Measurements from ENCODE around the gene TGM5. TPM values are rescaled to one million over a fixed set of nuclear protein-coding genes. Genes with fewer than 3 reads are reported as not detected.
"Not testable (repeated sequence)": the region's sequence is repeated elsewhere in the genome, so short reads cannot be mapped to it uniquely, and the experiment has no call there.

The TGM5 gene
- total RNA-seq, 1 donor from 2014 or later: not detected

GRCh38 chr15:43207024-43207423, 59.7 kb downstream of the TGM5 start:
- intact Hi-C loops (cut with micrococcal nuclease): no loop called here
- ATAC-seq: no peak
- no peak for DNase-seq

- intact Hi-C loops (cut with micrococcal nuclease): no loop called here
- DNase-seq: no peak
- no peak for ATAC-seq
Observed at GRCh38 chr15:43206054-43206453, 60.7 kb downstream of the TGM5 start.

GRCh38 chr15:43204016-43204901, 62.5 kb downstream of the TGM5 start:
- DNase-seq: peak; percentile 78
- ATAC-seq: peak; percentile 77
- intact Hi-C loops (cut with micrococcal nuclease): no loop called here

DNA sequence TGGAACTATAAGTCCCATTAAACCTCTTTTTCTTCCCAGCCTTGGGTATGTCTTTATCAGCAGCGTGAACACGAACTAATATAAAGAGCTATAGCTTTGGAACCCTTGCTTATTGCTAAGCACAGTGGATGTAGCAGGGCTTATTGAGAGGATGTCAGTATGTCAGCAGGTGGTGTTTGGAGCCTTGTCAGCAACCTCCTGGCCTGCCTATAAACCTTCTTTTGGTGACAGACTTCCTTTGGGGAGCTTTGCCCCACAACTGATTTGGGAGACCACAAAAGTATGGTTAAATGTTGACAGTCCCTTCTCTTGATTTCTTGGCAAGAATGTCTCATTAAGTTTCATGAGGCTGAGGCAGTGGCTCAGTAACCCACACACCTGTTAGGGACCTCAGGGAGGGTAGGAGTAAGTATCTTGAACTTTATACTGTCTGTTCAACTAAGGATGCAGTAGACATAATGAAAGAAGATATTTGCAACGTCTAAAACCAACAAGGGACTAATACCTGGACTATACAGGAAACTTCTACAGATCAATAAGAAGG, 66.7 kb downstream of the TGM5 start:
- intact Hi-C loops (cut with micrococcal nuclease): no loop called here
- ATAC-seq: no peak
- DNase-seq: no peak

DNA sequence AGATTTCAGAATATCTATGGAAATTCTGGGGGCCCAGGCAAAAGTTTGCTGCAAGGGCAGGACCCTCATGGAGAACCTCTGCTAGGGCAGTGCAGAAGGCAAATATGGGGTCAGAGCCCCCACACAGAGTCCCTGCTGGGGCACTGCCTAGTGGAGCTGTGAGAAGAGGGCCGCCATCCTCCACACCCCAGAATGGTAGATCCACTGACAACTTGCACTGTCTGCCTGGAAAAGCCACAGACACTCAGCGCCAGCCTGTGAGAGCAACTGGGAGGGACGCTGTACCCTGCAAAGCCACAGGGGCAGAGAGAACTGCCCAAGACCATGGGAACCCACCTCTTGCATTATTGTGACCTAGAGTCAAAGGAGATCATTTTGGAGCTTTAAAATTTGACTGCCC, 67.7 kb downstream of the TGM5 start:
- intact Hi-C loops (cut with micrococcal nuclease): no loop called here
- DNase-seq (no peak), ATAC-seq (no peak)

- DNase-seq; ATAC-seq; intact Hi-C loops (cut with micrococcal nuclease): not testable (repeated sequence)
Observed at GRCh38 chr15:43198556-43198955, 68.2 kb downstream of the TGM5 start.

DNA sequence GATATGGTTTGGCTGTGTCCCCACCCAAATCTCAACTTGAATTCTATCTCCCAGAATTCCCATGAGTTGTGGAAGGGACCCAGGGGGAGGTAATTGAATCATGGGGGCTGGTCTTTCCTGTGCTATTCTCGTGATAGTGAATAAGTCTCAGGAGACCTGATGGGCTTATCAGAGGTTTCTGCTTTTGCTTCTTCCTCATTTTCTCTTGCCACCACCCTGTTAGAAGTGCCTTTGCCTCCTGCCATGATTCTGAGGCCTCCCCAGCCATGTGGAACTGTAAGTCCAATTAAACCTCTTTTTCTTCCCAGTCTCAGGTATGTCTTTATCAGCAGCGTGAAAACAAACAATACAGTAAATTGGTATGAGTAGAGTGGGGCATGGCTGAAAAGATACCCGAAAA, 69.0 kb downstream of the TGM5 start:
- ATAC-seq; DNase-seq; intact Hi-C loops (cut with micrococcal nuclease): not testable (repeated sequence)

- intact Hi-C loops (cut with micrococcal nuclease): no loop called here
- ATAC-seq: peak; percentile 67
Observed at GRCh38 chr15:43196760-43197548, 69.8 kb downstream of the TGM5 start.

DNA sequence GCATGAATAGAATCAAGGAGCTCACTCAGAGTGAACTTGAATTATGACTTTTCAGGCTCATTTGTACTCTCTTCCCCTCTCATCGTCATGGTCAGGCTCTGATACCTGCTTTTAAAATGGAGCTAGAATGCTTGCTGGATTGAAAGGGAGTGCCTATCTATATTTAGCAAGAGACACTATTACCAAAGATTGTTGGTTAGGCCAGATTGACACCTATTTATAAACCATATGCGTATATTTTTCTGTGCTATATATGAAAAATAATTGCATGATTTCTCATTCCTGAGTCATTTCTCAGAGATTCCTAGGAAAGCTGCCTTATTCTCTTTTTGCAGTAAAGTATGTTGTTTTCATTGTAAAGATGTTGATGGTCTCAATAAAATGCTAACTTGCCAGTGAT, 71.9 kb downstream of the TGM5 start:
- DNase-seq (no peak), ATAC-seq (peak; percentile 35)
- intact Hi-C loops (cut with micrococcal nuclease): no loop called here

More at GRCh38 chr15:43196760-43197548, 69.8 kb downstream of the TGM5 start:
- no peak for DNase-seq

DNA sequence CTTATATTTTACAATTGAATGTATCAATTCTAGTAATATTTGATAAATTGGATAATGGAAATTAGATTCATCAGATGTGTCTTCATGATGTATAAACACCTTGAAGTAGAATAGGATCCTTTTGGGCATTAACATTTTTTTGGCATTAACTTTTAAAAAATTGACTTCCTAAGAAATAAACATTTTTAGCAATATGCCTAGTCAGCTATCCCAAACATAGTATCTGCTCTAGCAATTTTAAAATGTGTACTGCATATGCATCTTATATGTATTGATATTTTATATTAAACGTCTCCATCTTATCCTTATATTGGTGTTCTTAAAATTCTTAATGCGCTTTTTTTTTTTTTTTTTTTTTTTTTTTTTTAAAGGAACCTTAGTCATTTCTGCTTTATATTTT, 73.0 kb downstream of the TGM5 start:
- DNase-seq: no peak
- intact Hi-C loops (cut with micrococcal nuclease): no loop called here
- ATAC-seq: no peak

DNA sequence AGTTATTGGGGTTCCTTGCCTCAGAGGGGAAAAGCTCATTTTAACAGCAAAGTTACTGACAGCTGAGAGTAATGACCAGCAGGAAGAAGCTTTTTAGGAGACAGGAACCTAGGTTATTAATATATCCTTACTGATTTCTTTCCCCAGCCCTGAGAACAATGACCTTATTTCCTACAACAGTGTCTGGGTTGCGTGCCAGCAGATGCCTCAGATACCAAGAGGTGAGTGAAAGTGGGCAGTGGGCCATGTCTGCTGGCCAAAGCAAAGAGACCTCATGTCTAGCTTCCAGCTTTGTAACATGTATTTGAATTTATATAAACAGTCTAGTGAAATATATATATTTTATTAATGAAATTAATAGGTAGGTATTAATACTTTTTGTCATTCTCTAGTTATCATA, 76.5 kb downstream of the TGM5 start:
- intact Hi-C loops (cut with micrococcal nuclease): no loop called here
- ATAC-seq (peak; percentile 67), DNase-seq (peak; percentile 89)

- no peak for DNase-seq
- ATAC-seq: no peak
- intact Hi-C loops (cut with micrococcal nuclease): no loop called here
Observed at GRCh38 chr15:43189296-43189695, 77.4 kb downstream of the TGM5 start.

DNA sequence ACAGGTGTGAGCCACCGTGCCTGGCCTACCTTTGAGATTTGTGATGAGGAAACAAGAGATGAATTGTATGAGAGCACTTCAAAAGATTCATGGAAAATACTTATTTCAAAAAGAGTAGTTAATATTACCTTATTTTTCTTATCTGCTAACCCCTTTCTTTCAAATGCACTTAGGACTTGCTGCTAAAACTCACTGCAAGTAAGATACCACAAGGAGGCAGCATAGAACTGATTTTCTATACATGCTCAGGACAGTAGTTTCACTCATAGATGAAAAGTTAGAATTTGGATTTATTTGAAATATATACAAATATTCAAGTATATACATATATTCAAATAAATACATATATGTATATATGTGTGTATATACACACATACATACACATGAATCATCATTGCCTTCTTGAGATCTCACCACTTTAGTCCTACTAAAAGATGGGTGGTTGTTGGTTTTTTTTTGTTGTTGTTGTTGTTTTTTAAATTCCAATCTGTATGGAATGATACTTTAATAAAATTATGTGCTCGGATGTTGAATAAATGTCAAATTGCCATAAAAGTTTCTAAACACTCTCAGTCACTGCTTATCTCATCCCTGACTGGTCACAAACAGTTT, 79.1 kb downstream of the TGM5 start:
- intact Hi-C loops (cut with micrococcal nuclease): no loop called here
- no peak for DNase-seq
- no peak for ATAC-seq

GRCh38 chr15:43186003-43186353, 80.8 kb downstream of the TGM5 start:
- peak; percentile 9 for ATAC-seq
- intact Hi-C loops (cut with micrococcal nuclease): no loop called here
- DNase-seq: no peak

DNA sequence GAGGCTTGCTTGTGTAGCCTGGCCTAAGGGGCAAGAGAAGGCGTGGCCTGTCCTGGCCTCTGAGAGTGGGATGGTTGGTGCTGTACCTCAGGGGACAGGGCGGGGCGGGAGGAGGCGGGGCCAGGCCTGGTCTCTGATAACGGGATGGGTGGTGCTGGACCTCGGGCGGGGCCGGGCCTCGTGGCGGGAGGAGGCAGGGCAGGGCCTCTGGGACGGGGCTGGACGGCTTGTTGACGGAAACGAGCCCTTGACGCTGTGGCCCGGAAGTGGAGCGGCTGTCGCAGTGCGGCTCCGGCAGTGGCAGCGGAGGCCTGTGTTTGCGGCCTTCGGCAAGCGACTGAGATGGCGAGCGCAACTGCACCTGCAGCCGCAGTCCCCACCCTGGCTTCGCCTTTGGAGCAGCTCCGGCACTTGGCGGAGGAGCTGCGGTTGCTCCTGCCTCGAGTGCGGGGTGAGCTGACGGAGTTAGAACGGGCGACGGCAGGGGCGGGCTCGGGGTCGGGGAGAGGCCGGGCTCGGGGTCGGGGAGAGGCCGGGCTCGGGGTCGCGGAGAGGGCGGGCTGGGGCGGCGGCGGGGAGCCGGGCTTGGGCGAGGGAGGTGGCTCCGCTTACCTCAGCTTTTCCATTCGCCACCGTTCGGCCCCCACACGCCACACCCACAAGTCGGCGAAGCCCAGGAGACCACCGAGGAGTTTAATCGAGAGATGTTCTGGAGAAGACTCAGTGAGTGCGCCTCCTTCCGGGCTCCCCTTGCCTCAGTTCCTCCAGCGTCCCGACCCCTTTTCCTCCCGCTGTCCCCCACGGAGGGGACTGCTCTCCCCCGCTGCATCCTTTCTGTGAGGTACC, 81.3 kb downstream of the TGM5 start, which contains the start of gene CCNDBP1:
Gene CCNDBP1 (plus strand): TSS at position 247 of the 846 bp plus-strand sequence. CDS start 96 bp downstream, at position 343.
- ATAC-seq: peak; percentile 98
- intact Hi-C loops (cut with micrococcal nuclease): no loop called here
- DNase-seq: peak; percentile 98

DNA sequence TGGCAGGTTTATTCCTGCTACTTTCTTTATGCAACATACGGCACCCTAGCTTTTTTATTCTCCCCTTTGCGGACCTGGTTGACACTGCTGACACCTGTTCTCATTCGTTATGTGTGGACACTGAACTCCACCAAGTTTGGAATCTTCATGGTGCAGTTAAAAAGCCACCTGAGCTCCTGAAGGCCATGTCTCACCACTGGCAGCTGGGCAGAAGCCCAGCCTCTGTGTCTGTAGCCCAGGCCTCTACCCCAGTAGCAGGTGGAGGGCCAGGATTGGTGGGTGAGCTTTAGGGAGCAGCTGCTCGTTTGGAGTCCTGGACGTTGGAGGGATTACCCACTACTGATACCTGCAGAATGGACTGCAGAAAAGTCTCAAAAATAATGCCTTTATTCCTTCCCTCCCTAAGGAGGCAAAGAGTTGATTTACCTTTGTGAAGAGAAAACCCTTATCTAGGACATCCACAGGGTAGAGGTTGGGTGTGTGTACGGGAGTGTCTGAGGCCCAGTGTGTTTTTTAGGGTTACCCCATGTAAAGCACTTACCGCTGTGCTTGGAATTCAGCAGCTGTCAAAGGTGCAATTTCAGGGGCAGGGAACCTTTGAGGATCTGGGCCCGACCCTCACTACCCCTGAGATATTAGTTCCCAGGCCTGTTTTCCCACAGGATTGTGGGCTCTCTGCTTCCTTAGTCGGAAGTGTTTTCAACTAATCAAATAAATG, 82.2 kb downstream of the TGM5 start:
- DNase-seq (no peak), ATAC-seq (peak; percentile 1)
- intact Hi-C loops (cut with micrococcal nuclease): no loop called here

GRCh38 chr15:43183270-43183669, 83.5 kb downstream of the TGM5 start:
- intact Hi-C loops (cut with micrococcal nuclease): no loop called here
- ATAC-seq: no peak

More at GRCh38 chr15:43183270-43183669, 83.5 kb downstream of the TGM5 start:
- no peak for DNase-seq
